ENCODE measurements around the gene PELI2. TPM values are rescaled to one million over a fixed set of nuclear protein-coding genes. Genes with fewer than 3 reads are reported as not detected.
A peak's percentile ranks its signal among the peaks of the same experiment; 100 is the strongest.

PELI2 gene
- polyA plus RNA-seq, 1 donor = 3.4 TPM

DNA sequence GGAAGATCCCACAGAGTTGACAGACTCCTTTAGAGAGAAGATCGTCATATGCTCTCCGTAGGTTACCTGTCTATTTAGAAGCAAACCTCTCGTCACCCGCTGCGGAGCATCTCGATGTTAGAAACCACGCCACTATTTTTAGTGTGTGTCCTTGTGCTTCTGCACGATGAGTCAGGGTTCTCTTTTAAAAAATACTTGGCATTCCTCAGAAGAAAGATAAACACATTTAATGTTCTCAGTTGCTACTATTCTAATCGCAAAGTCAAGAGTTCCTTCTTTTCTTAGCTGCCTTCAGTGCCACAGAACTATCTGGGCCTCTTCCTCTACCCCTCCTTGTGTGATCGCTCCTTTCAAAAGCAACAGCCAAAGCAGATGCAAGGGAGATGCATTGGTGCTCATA, 192.4 kb downstream of the PELI2 start:
- no peak for DNase-seq

DNA sequence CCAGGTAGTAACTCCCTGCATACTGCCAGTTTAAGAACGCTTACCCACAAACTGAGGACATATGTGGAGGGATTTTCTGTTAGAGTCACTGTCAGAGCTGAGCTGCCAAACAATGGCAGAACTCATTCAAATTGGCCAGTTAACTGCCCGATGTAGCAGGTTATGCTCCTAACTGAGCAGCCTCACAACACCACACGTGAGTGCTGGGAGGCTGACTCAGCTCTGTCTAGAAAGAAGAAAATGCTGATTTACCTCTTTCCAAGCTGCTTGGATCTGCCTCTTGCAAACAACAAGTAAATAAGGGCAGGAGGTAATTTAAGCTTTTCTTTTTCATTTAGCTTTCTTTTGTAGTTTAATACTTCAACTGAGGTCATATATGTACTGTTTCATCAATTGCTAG, 195.6 kb downstream of the PELI2 start:
- no peak for DNase-seq

- no peak for DNase-seq
Observed at GRCh38 chr14:56318393-56319115, 200.3 kb downstream of the PELI2 start.

DNA sequence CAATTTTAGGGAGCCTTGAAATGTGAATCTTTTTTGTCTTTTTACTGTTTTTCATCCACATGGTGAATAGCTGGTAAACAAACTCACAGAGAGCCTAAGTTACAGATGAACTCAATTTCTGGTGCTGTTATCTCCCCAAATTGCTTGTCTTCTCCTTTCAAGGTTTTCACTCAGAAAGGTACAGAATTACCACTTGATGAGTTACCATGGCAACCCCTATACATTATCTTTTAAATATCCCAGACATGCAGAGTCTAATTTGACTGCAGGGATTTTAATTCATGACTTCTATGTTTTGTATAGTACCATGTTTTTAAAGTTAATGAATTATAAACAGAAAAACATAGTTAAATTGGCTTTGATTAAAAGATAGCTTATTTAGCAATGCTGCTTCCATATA, 203.7 kb downstream of the PELI2 start:
- DNase-seq = no peak

DNA sequence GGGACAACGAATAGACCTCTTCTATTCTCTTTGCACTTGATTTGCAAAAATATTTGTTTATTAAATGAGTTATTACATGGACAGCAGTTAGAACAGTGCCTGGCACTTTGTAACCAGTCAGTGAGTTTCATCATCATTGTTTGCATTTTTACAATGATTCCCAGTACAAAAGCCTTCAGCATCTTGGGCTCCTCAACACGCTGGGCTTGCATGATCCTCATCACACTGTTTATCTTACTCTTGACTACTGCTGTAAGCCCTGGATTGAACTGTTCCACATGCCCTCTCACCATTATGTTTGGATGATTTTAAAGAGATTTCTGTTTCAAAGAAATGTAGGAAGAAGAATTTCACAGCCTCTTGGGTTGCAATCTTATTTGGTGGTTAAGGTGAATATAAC, 204.3 kb downstream of the PELI2 start:
- DNase-seq = no peak

DNA sequence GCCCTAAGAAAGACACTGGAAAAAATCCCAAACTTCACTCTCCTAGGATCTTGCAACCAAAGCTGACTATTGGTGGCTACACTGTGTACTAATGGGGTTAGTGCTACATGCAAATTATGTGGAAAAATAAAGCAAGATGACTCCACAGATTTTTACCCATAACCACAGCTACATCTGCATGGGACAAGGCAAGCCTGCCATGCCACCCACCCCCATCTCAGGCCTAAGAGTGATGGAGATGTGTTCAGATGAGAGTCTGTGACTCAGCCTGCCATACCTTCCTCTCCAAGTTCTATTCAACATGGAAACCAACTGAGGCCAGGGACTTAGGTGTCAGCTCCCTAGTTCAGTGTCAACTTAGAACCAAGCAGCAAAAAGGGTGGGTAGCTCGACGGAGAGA, 206.2 kb downstream of the PELI2 start:
- no peak for DNase-seq

GRCh38 chr14:56324856-56325699, 206.9 kb downstream of the PELI2 start:
- no peak for DNase-seq

GRCh38 chr14:56328021-56328420, 209.8 kb downstream of the PELI2 start:
- DNase-seq = no peak

GRCh38 chr14:56331592-56332216, 213.5 kb downstream of the PELI2 start:
- no peak for DNase-seq

- no peak for DNase-seq
Observed at GRCh38 chr14:56333359-56334292, 215.4 kb downstream of the PELI2 start.

DNA sequence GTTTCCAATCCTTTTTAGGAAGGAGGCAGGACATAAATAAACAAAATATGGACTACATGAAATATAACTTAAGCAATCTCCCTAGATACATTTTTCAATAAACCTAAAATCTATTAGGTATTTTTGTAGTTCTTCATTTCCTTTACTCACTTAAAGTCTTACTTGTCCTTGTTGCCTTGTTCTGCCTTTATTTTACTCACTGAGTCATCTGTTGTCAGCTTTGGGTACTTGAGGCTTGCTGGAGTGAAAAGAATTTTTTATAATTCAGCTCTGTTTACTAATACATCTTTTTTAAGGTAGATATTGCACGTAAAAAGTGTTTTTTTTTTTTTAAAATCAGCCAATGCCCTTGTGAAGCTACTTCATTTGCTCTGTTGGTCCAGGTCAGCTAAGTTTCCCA, 216.2 kb downstream of the PELI2 start:
- DNase-seq = no peak

DNA sequence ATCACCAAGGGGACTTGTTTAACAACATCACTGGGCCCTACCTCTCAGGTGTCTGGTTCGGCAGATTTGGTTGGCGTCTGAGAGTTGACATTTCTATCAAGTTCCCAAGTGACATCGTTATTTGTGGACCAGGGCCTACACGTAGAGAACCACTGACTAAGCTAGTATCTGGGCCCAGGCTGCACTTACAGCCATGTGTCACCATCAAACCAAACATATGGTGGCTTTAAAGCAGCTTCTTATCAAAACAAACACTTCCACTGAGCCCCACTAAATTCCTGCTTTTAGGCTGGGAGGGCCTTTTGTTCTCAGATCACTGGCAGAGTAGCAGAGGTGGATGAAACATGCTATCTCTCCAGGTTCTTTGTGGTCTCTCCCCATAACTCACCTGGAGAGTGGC, 220.5 kb downstream of the PELI2 start:
- no peak for DNase-seq

GRCh38 chr14:56339855-56340701, 221.9 kb downstream of the PELI2 start:
- DNase-seq = peak; percentile 53

GRCh38 chr14:56340932-56341331, 222.7 kb downstream of the PELI2 start:
- DNase-seq = no peak

GRCh38 chr14:56341766-56342493, 223.7 kb downstream of the PELI2 start:
- peak; percentile 25 for DNase-seq

GRCh38 chr14:56342494-56342942, 224.3 kb downstream of the PELI2 start:
- DNase-seq = peak; percentile 43

- no peak for DNase-seq
Observed at GRCh38 chr14:56349960-56350359, 231.7 kb downstream of the PELI2 start.

All from hindlimb muscle (tissue), 1 donor.